Hematopoietic multipotent progenitor cell treated with erythropoietin and hydrocortisone succinate and interleukin-3 and kit ligand, for 17 days (in vitro differentiated cells): ENCODE measurements around the gene TBC1D22A.

Experiments used
- DNase-seq: peaks from one replicate; pipeline ENCODE4 v3.0.0-alpha.2; 2015; ENCODE audit warnings: low spot score

The TBC1D22A gene

DNA sequence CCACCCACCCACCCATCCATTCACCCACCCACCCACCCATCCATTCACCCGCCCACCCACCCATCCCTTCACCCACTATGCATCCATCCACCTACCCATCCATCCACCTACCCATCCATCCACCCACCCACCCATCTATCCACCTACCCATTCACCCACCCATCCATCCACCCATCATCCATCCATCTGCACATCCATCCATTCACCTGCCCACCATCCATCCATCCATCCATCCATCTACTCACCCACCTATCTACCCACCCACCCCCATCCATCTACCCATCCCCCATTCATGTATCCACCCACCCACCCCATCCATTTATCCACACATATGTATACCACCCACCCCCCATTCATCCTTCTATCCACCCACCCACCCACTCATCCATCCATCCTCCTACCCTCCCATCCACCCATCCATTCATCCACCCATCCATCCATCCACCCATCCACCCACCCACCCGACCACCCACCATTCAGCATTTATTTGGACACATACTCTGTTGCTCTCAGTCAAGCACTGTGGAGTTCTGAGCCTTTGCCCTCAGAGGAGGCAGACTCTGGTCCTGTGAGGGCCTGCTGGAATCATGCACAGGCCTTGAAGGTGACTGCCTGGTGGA is 380.1 kb downstream of the TBC1D22A start:
- no peak for DNase-seq

DNA sequence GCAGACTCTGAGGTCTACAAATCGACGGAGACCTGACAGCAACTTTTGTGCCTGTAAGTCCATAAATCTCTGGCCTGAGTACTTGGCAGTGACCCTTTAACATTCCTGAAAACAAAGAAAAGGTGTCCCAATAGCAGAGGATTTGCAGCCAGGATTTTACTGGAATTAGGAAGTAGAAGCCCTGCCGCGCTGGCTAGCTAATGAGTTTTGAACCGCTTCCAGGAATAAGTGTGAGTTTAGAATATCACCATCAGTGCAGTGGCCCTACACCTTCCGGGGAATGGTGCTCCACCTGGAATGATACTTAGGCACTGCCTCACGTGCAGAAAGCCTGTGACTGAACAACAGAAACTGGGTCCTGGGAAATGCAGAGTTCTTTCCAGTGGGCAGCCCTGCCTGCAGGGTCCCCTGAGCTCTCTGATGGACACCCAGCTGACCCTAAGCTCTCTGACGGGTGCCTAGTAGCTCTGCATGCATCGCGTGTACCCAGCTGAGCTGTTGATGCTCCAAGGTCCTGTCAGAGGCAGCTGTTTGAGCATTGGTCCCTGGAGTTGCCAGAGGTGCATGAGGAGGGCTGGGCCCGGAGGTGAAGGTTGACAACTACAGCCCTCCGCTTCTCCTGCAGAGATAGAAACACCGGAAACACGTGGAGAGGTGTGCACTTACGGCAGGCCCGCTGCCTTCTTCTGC is 380.9 kb downstream of the TBC1D22A start:
- DNase-seq = no peak

DNA sequence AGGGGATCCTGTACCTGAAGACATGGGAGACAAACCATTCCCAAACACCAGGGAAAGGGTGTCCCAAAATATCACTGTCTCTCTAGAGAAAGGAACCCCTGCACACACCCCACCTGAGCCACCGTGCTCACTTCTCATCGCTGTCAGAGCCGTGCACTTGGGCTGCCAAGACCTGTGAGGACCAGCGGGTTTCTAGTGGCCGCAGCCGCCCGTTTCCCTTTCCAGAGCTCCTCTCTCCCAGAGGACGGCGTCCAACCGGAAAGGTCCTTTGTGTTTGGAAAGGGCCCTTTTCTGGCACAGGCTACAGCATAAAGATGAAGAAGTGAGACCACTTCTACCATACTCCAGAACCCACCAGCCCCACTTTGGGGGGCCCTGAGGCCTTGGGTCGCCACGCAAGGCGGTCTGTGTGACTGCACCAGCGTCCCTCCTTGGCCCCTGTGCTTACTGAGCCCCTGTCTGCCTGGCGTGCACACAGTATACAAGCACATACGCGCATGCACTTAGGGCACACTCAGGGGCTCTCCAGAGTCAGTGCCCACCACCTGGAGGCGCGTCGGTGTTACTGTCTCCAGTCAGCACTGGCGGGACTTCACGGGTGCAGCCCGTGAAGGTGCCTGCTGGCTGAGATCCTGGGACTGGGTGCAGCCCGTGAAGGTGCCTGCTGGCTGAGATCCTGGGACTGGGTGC is 381.8 kb downstream of the TBC1D22A start:
- DNase-seq = no peak

DNA sequence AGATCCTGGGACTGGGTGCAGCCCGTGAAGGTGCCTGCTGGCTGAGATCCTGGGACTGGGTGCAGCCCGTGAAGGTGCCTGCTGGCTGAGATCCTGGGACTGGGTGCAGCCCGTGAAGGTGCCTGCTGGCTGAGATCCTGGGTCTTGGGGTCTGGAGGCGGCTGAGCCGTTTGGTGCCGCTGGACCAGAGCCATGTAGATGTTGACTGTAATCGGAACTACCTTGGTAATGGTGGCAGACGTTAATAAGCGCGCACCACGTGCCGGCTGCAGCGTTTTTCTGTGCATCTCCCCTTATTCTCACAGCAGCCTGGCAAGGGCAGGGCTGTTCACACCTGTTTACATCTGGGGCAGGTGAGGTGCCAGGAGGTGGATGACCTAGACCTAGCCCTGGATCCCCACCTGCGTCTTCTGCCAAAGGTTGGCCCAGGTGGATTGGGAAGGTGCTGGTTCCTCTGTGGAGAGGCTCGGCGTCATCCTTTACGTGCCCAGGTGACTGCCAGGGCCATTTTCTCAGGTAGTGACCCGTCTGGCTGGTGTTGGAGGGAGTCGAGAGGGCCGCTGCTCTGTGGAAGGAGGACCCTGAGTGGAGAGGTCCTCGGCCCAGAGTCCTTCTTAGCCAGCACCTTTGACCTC is 382.5 kb downstream of the TBC1D22A start:
- no peak for DNase-seq

DNA sequence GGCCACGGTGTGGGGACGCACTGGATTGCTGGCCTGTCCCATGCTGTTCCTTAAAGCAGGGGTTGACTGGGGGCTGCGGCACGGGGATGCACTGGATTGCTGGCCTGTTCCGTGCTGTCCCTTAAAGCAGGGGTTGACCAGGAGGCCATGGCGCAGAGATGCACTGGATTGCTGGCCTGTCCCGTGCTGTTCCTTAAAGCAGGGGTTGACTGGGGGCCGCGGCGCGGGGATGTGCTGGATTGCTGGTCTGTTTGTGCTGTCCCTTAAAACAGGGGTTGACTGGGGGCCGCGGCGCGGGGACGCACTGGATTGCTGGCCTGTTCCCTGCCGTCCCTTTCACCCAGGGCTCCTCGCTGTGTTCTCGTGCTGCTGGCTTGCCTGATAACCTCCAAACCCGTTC is 383.4 kb downstream of the TBC1D22A start:
- DNase-seq = no peak

DNA sequence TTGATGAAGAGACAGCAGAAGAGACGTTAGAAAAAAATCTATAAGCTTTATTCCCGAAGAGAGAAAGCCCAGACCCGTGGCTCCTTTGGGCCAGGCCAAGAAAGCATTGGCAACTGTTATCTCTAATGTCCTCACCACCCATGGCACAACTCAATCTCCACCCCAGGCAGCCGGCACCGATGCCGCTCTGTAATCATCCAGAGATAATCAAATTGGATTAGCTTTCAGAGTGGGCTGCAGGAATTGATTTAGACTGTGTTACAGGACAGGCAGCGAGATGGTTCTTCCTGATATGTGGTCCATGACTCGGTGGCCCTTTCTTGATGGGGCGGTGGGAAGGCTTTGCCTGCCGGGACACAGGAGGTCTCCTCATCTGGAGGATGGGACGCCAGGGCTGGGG is 383.9 kb downstream of the TBC1D22A start:
- DNase-seq = no peak

DNA sequence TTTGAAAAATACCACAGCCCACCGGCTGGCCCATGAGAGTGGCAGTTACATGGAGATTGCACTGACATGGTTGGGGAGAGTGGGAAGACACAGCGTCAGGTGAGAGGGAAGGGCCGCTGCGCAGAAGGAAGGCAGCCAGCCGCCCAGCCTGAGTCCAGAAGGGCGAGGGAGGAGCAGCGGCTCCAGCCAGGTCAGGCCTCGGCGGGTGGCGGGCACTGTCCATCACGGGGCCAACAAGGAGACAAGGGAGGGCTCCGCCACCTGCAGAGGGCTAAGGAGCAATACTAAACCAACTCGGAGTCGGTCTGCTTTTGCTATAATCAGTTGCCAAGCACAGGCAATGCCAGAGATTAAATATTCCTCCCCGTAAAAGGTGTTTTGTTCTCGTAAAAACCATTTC is 384.5 kb downstream of the TBC1D22A start:
- no peak for DNase-seq

DNA sequence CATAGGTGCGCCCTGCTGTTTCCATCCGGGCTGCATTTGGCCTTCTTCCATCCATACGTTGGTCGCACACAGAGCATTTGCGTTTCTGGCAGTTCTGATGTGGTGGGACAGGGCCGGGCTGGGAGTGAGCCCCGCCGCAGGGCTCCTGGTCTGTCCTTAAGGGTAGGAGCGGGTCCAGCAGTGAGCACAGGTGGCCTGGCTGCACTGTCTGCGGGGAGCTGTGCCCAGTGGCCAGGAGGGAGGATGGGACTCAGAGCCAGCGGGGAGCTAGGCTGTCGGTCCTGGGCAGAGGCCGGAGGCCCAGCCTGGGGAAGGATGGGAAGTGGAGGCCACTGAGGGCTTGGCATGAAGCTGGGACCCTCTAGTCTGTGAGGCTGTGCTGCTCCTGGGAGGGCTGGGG is 385.1 kb downstream of the TBC1D22A start:
- no peak for DNase-seq

DNA sequence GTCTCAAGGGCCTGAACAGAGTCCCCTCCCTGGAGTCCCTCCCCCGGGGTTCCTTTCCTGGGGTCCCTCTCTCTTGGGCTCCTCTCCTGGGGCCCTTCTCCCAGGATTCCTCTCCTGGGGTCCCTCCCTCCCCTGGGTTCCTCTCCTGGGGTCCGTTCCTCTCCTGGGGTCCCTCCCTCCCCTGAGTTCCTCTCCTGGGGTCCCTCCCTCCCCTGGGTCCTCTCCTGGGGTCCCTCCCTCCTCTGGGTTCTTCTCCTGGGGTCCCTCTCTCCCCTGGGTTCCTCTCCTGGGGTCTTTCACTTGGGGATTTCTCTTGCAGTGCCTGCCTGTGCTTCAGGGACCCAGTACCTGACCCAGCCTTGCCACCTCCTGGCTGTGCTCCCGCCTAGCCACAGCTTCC is 386.1 kb downstream of the TBC1D22A start:
- no peak for DNase-seq

DNA sequence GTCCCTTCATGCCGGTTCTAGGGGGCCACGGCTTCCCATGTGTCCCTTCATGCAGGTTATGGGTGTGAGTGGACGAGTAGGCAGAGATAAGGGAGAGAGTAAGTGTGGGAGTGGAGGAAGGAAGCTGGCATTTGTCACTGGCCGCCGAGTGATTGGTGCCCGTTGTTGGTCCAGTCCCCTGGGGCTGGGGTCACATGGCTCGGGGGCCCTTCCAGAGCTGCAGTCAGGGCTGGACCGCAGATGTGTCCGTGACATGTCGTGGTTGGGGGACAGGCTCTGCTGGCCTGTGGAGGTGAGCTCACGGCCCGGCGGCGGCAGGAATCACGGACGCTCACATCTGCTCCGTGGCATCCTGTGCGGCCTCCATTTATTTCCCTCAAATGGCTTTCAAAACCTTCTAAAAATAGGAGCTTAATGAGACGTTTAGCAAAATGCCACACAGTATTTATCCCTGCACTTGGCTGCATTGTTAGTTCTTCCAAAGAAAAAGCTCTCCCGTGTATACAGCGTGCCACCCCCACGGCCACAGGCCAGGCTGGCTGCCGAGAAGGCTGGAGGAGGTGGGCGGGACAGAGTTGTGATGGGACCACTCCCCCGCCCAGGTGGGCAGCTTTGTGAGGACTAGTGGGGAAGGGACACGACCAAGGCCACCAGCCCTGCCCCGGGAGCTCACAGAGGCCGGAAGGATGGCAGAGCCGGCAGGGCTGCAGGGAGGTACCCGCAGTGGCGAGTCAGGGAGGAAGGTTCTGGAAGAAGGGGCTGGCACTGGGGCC is 386.7 kb downstream of the TBC1D22A start:
- no peak for DNase-seq

DNA sequence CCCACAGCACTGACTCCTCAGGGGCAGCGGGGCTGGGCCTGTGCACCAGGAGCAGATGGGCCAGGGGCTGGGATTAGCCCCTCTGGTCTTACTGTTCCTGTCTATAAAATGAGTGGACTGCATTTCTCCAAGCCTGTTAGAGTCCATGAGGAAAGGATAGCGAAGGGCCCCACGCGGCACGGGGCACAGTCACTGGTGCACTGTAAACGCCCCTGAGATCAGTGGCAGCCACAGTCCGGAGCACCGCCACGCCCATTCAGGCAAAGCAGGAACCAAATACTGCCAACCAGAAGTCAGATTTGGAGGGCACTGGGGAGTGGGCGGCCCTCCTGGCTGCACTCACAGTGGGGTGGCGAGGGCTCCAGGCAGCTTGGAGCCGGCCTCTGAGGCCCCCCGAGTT is 387.5 kb downstream of the TBC1D22A start:
- DNase-seq = no peak

DNA sequence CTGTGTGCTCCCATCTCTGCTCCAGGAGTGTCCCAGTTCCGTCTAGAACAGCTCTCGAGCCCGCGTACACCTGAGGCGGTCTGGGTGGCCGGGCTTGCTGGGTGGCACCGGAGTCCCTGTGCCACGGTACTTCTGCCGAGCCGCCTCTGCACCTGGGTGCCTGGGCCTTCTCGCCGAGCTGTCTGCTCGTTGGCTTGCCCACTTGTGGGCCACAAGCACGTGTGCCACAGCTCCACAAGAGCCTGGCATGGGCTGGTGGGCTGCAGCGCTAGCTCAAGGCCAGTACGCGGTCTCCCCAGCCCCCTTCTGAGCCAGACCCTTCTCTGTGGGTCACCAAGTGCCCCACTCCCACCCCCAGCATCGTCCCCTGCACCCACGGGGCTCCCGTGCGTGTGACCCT is 388.0 kb downstream of the TBC1D22A start:
- no peak for DNase-seq

DNA sequence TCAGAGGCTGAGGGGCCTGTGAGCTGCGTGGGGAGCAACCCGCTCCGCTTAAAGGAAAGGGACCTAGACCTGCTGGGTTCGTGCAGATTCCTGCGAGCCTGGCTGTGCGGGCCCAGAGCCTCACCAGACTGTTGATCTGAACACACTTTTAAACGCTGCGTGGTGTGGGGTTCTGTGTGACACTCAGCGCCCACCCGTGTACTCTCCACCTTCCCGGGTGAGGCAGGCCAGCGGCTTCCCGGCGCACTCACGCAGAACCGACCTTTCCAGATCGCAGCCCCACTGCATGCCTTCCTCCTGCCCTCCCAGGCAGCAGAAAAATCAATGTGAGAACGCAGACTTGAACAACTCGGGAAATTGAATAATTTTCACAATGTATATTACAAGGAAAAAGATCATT is 388.6 kb downstream of the TBC1D22A start:
- DNase-seq = no peak

DNA sequence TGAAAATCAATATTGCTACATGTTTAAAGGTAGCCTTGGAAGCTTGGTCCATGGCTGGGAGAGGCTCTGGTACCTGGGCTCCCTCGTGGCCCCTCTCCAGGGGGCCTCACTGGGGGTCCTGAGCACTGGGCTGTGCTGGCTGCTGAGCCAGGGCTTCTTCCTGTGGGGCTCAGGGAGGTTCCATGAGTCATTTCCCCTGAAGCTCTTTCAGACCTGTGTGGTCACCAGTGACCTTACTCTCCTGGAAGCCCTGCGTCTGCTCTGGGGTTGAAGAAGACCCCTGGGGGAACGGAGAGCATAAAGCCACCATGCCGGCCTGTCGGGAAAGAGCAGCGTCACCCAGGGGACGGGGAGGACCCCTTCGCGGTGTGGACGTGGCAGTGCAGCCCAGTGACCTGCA is 389.0 kb downstream of the TBC1D22A start:
- no peak for DNase-seq

DNA sequence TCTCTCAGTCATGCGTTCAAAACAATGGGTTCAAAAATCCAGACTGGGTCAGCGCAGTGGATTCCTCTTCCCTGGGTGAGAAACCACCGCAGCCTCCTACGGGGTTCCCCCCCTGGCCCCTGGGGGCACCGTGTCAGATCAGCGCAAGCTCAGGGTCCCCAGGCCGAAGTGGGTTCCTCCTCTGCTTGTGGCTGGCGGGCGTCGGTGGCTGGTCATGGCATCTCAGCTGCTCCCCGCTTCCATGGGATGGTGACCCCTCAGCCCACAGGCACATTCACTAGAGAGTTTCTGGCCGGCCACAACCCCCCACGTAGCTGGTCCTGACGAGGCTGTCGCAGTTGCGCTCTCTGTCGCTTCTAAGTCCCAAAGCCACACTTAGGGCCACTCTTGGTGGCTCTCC is 389.8 kb downstream of the TBC1D22A start:
- no peak for DNase-seq

DNA sequence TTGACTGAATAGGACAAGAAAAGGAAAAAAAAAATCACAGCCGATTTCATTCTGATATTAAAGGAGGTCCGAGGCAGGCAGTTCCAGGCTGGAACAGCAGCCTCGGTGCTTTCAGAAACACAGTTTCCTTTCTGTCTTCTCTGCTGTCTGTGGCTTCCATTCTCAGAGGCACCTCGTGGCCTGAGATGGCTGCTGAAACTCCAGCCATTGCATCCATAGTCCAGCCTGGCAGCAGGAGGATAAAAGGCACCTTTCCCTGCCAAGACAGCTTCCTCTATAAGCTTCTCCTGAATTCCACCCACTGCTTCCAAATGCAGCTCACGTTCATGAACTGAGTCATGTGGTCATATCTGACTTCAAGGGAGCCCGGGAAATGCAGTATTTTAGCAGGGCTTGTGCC is 390.5 kb downstream of the TBC1D22A start:
- DNase-seq = no peak

DNA sequence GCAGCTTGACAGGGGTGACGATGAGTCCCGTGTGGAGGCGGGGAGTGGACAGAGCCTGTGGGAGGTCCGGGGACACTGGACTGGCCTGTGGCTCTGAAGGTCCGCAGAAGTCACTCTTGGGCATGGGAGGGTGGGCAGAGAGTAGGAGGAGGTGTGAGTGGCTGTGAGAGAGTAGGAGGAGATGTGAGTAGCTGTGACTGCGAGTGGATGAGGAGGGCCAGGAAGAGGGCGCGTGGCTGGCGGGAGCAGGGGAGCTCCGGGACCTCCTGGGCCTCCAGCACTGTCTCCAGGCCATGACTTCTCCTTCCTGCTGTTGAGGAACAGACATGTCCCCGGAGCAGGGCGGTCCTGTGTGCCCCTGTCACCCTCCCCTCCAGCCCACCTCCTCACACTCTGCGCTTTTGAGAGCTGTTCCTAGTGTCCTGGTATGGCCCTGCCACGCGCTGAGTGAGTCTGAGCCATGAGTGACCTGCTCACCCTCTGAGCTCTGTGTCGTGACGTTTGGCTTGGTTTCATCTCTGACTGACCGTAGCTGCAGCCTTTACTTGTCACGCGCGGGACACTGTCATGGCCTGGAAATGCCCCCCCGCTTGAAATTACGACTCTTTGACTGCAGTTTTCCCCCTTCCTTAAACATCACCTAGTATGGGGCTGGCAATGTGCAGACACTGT is 391.5 kb downstream of the TBC1D22A start:
- DNase-seq = no peak

DNA sequence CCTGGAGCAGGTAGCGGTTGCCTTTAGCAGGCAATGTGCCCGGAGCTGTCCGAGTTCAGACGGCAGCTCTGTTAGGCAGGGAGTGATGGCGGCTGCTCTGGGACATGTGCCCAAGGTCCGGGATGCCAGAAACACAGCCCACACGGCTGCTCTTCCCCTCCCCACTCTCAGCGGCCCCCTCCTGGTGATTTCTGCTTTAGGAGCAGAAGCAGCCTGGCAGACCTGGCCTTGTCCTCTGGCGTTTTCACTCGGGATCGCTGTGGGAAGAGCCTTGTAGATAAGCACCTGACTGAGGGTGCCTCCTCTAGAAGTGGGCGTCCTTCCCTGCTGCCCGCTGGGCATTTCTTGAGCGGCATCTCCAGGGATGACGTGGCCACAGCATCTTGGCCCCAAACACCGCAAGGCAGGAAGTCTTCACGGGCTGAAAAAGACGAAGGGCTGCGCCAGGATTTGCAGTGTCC is 392.2 kb downstream of the TBC1D22A start:
- DNase-seq = no peak

DNA sequence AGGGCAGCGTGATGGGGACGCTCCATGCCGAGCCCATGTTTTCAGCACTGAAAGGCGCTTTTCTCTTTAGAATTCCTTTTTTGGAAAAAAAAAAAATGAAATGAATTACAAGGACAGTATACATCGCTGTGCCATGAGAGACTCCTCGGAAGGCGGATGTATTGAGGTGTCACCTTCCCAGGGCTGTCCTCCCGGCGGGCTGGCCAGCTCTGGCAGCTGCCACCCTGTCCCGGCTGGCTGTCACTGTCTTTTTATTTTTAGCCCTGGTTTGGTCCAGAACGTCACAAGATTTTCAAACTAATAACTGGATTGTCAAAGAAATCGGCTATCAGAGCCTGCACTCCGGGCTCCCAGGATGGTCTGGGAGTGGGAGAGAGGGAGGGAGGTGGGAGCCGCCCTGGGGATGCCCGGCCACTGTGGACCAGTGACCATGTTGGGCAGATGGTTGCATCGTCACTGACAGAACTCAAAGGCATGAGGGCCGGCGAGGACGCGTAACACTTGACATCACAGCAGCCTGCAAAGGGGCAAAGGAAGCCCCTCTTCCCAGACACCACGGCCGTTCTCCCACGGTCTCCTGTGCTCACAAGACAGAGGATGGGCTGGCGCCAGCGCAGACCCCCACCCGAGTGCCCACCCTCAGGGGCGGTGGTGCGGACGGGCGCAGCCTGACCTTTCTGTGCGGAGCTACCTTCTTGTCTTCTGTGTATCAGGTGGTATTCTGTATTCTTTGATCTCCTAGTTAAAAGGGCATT is 392.9 kb downstream of the TBC1D22A start:
- DNase-seq = no peak

DNA sequence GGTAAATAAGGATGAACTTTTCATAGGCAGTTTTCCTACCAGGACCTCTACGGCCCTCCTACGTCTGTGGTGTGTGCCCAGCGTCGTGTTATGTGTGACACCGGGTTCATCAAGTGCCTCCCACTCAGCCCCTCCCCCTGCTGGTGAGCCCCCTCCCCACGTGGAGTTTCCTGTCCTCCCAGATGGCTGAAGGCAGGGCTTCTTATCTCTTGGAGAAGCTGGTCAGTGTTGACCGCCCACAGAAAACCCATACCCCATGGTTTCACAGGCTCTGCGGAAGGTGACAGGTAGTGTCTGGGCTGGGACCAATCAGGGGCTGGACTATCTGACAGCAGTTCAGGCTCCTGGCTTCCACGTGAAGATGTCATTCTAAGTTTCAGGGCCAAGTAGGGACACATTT is 393.5 kb downstream of the TBC1D22A start:
- DNase-seq = no peak
